ENCODE measurements around the gene DPPA5.

GRCh38 chr6:73377225-73377624, 23.1 kb upstream of the DPPA5 start:
- TF ChIP-seq POLR2AphosphoS5 (IDR thresholded peaks at IDR 0.05; ENCODE audit: borderline replicate concordance, low read depth, low read length) (no peak), EZH2 (IDR thresholded peaks at IDR 0.05) (no peak)

Measured in SK-N-MC (cell line).